BLaER1 (cell line): ENCODE measurements around the gene PC.

ENCODE experiments used
- H3K27ac ChIP-seq: shearing (Covaris generic); formaldehyde crosslinking; 2 replicates; pipeline ENCODE4 v1.8.1; 2022
- H3K27me3 ChIP-seq: shearing (Covaris generic); formaldehyde crosslinking; 2 replicates; pipeline ENCODE4 v1.8.1; 2022
- H3K36me3 ChIP-seq: shearing (Covaris generic); formaldehyde crosslinking; 2 replicates; pipeline ENCODE4 v1.8.1; 2022
- H3K4me1 ChIP-seq: shearing (Covaris generic); formaldehyde crosslinking; 2 replicates; pipeline ENCODE4 v1.8.1; 2022
- H3K4me2 ChIP-seq: shearing (Covaris generic); formaldehyde crosslinking; 2 replicates; pipeline ENCODE4 v1.8.1; 2022
- H3K4me3 ChIP-seq: shearing (Covaris generic); formaldehyde crosslinking; 2 replicates; pipeline ENCODE4 v1.8.1; 2022
- H3K9ac ChIP-seq: shearing (Covaris generic); formaldehyde crosslinking; 2 replicates; pipeline ENCODE4 v1.8.1; 2022
- H3K9me3 ChIP-seq: shearing (Covaris generic); formaldehyde crosslinking; 2 replicates; pipeline ENCODE4 v1.8.1; 2022
- H4K20me1 ChIP-seq: shearing (Covaris generic); formaldehyde crosslinking; 2 replicates; pipeline ENCODE4 v1.8.1; 2022
- Cebpa-rat ChIP-seq: shearing (Covaris generic); IDR thresholded peaks from 2 replicates; pipeline ENCODE4 v1.8.1; 2022

Gene PC

DNA sequence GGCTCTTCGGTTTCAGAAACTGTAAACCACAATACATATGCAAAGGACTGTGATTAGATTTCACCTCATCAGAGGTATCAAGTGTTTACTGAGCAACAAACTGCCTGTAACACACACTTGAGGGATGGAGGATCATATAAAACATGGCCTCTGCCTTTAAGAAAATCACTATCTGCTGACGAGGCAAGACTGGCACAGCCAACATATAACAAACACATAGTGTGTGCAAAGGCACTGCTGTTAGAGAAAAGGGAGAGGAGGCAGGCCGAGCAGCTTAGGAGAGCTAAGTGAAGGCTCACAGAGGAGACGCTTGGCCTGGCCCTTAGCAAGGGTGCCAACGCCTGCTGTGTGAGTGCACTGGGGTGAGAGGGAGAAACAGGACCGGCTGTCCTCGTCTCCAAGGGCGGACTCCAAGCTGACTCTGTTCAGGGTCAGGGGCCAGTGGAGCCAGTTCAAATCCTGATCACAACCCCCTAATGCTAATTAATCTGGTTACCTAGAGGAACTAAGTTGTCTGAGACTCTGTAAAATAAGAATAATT, 53.1 kb downstream of the PC start:
- Histone ChIP-seq H3K4me3 (no peak overlapping the region), H3K27ac (no peak overlapping the region), H4K20me1 (no peaks in the 10 kb centered on the region), H3K4me2 (no peak overlapping the region), H3K36me3 (no peaks in the 10 kb centered on the region), H3K27me3 (no peaks in the 10 kb centered on the region), H3K4me1 (no peaks in the 10 kb centered on the region), H3K9me3 (no peaks in the 10 kb centered on the region), H3K9ac (no peak overlapping the region)
- no peak for TF ChIP-seq Cebpa-rat

- H3K36me3 ChIP-seq = no peaks in the 10 kb centered on the region
- no peaks in the 10 kb centered on the region for H3K4me1 ChIP-seq
- TF ChIP-seq Cebpa-rat = no peak
- no peak overlapping the region for H3K4me3 ChIP-seq
- H4K20me1 ChIP-seq = no peaks in the 10 kb centered on the region
- no peaks in the 10 kb centered on the region for H3K9me3 ChIP-seq
- no peak overlapping the region for H3K27ac ChIP-seq
- H3K4me2 ChIP-seq = no peak overlapping the region
- no peak overlapping the region for H3K9ac ChIP-seq
- no peaks in the 10 kb centered on the region for H3K27me3 ChIP-seq
Observed at GRCh38 chr11:66904561-66904960, 53.6 kb downstream of the PC start.

GRCh38 chr11:66904055-66904454, 54.1 kb downstream of the PC start:
- Histone ChIP-seq H3K9ac (no peak overlapping the region), H3K4me1 (no peaks in the 10 kb centered on the region), H3K4me3 (no peak overlapping the region), H3K27me3 (no peaks in the 10 kb centered on the region), H3K9me3 (no peaks in the 10 kb centered on the region), H3K4me2 (no peak overlapping the region), H3K27ac (no peak overlapping the region), H3K36me3 (no peaks in the 10 kb centered on the region), H4K20me1 (no peaks in the 10 kb centered on the region)
- TF ChIP-seq Cebpa-rat = no peak

- Histone ChIP-seq H3K4me1 (no peaks in the 10 kb centered on the region), H4K20me1 (no peaks in the 10 kb centered on the region), H3K4me2 (no peak overlapping the region), H3K36me3 (no peaks in the 10 kb centered on the region), H3K4me3 (no peak overlapping the region), H3K27me3 (no peaks in the 10 kb centered on the region), H3K9ac (no peak overlapping the region), H3K9me3 (no peaks in the 10 kb centered on the region), H3K27ac (no peak overlapping the region)
- no peak for TF ChIP-seq Cebpa-rat
Observed at GRCh38 chr11:66902486-66903177, 55.6 kb downstream of the PC start.

DNA sequence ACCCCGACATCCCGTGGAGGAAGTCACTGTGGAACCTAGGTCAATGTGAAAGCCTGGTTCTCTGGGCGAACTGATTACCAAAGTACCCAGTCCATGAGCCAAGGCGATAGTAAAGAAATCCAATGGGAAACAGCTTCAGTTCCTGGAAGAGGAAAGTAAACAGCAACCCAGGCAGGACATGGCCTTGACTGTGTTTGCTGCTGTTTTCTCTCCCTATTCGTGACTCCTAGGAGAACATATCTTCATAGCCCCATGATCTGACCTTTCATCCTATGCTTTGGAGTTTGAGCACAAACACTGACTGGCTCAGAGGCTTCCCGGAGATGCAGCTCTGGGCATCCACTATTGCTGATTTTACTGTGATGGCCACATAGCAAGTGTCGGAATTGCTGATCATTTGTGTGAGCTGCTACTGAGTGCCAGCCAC, 56.2 kb downstream of the PC start:
- Histone ChIP-seq H3K27me3 (no peaks in the 10 kb centered on the region), H3K9me3 (no peaks in the 10 kb centered on the region)

DNA sequence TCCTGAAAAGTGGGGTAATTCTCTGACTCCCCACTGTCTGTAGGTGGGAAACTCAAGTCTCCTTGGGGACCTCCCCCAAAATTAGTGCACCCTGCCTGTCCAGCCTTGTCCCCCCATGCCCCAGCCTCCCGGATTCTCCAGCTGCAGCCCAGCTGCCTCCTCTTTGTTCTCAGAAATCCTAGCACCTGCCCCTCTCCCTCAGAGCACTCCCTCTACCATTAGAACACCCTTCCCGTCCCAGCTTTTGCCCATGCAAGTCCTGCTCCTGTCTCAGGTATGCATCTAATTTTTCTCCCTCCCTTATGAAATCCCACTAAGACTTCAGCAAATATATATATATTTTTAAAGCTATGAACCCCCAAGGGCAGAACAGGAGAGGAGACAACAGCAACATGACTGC, 64.0 kb downstream of the PC start:
- Histone ChIP-seq H4K20me1 (no peaks in the 10 kb centered on the region), H3K27ac (no peak overlapping the region), H3K9me3 (no peaks in the 10 kb centered on the region), H3K4me1 (peaks cover 21% of the 10 kb centered on the region), H3K27me3 (no peaks in the 10 kb centered on the region), H3K4me2 (no peak overlapping the region), H3K4me3 (no peak overlapping the region), H3K36me3 (no peaks in the 10 kb centered on the region), H3K9ac (no peak overlapping the region)
- TF ChIP-seq Cebpa-rat = no peak

More for the DNA sequence above, 56.2 kb downstream of the PC start:
- no peak overlapping the region for H3K4me3 ChIP-seq
- no peaks in the 10 kb centered on the region for H3K4me1 ChIP-seq
- H3K9ac ChIP-seq = no peak overlapping the region
- H4K20me1 ChIP-seq = no peaks in the 10 kb centered on the region
- no peaks in the 10 kb centered on the region for H3K36me3 ChIP-seq
- H3K4me2 ChIP-seq = no peak overlapping the region
- H3K27ac ChIP-seq = no peak overlapping the region
- TF ChIP-seq Cebpa-rat = no peak

- H4K20me1 ChIP-seq = no peaks in the 10 kb centered on the region
- no peak for TF ChIP-seq Cebpa-rat
- no peaks in the 10 kb centered on the region for H3K9me3 ChIP-seq
- H3K27ac ChIP-seq = no peak overlapping the region
- H3K4me1 ChIP-seq = peaks cover 21% of the 10 kb centered on the region
- no peak overlapping the region for H3K4me3 ChIP-seq
- no peak overlapping the region for H3K9ac ChIP-seq
- H3K4me2 ChIP-seq = no peak overlapping the region
- no peaks in the 10 kb centered on the region for H3K27me3 ChIP-seq
- H3K36me3 ChIP-seq = no peaks in the 10 kb centered on the region
Observed at GRCh38 chr11:66892911-66893310, 65.3 kb downstream of the PC start.

GRCh38 chr11:66891851-66892660, 66.1 kb downstream of the PC start:
- no peak overlapping the region for H3K4me2 ChIP-seq
- peaks cover 21% of the 10 kb centered on the region for H3K4me1 ChIP-seq
- TF ChIP-seq Cebpa-rat = no peak
- H3K4me3 ChIP-seq = no peak overlapping the region
- H3K27me3 ChIP-seq = no peaks in the 10 kb centered on the region
- H3K27ac ChIP-seq = no peak overlapping the region
- no peaks in the 10 kb centered on the region for H3K9me3 ChIP-seq
- no peak overlapping the region for H3K9ac ChIP-seq
- no peaks in the 10 kb centered on the region for H4K20me1 ChIP-seq
- H3K36me3 ChIP-seq = no peaks in the 10 kb centered on the region

DNA sequence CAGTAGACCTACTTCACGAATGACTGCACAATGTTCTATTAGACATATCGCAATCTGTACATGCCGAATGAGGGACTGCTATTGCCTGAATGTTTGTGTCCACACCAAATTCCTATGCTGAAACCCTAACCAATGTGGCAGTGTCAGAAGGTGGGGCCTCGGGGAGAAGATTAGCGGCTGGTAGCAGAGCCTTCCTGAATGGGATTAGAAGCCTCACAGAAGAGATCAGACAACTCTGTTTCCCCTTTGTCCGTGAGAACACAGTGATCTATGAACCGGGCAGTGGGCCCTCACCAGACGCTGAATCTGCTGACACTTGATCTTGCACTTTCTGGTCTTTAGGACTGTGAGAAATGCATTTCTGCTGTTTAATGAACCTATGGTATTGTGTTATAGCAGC, 68.2 kb downstream of the PC start:
- H3K36me3 ChIP-seq = no peaks in the 10 kb centered on the region
- H4K20me1 ChIP-seq = no peaks in the 10 kb centered on the region
- no peaks in the 10 kb centered on the region for H3K27me3 ChIP-seq
- H3K9ac ChIP-seq = no peak overlapping the region
- no peak for TF ChIP-seq Cebpa-rat
- H3K27ac ChIP-seq = no peak overlapping the region
- no peaks in the 10 kb centered on the region for H3K9me3 ChIP-seq
- 0 out of 2 replicates have a peak overlapping the region, but pooled peaks have one; percentile 17 for H3K4me2 ChIP-seq
- H3K4me3 ChIP-seq = no peak overlapping the region
- H3K4me1 ChIP-seq = peaks cover 28% of the 10 kb centered on the region

GRCh38 chr11:66888282-66888681, 69.9 kb downstream of the PC start:
- Histone ChIP-seq H3K9ac (no peak overlapping the region), H3K4me2 (no peak overlapping the region), H3K27ac (no peak overlapping the region), H3K9me3 (no peaks in the 10 kb centered on the region), H3K4me1 (peaks cover 28% of the 10 kb centered on the region), H3K36me3 (no peaks in the 10 kb centered on the region), H3K4me3 (no peak overlapping the region), H4K20me1 (no peaks in the 10 kb centered on the region), H3K27me3 (no peaks in the 10 kb centered on the region)
- no peak for TF ChIP-seq Cebpa-rat
